GM23248 (cell line): Measurements from ENCODE around the gene CADPS. TPM values are rescaled to one million over a fixed set of nuclear protein-coding genes. Genes with fewer than 3 reads are reported as not detected.

Source experiments
- DNase-seq: peaks from one replicate; pipeline ENCODE4 v3.0.0-alpha.2; 2015
- H2AFZ ChIP-seq: fragments of 200-600 bp; sonication (generic); 2 replicates; pipeline ENCODE4 v1.6.1; 2016; ENCODE audit warnings: antibody characterized with exemption
- H3F3A ChIP-seq: fragments of 200-600 bp; sonication (generic); 2 replicates; pipeline ENCODE4 v1.6.1; 2016; ENCODE audit warnings: mild to moderate bottlenecking, antibody characterized with exemption, mixed run types; ENCODE audit not compliant: insufficient read depth
- H3K27ac ChIP-seq: fragments of 200-600 bp; sonication (generic); 2 replicates; pipeline ENCODE4 v1.5.1; 2016; ENCODE audit warnings: mild to moderate bottlenecking
- H3K27me3 ChIP-seq: fragments of 200-600 bp; sonication (generic); replicated peaks from 2 replicates; pipeline ENCODE4 v1.6.1; 2016; ENCODE audit warnings: mild to moderate bottlenecking; ENCODE audit not compliant: insufficient read depth
- H3K36me3 ChIP-seq: fragments of 200-600 bp; sonication (generic); 2 replicates; pipeline ENCODE4 v1.6.1; 2016; ENCODE audit warnings: low read depth, mild to moderate bottlenecking
- H3K4me1 ChIP-seq: fragments of 200-600 bp; sonication (generic); 2 replicates; pipeline ENCODE4 v1.6.1; 2016; ENCODE audit warnings: mild to moderate bottlenecking; ENCODE audit not compliant: insufficient read depth
- H3K4me2 ChIP-seq: fragments of 200-600 bp; sonication (generic); one replicate; pipeline ENCODE4 v1.6.1; 2016; ENCODE audit warnings: mild to moderate bottlenecking; ENCODE audit not compliant: unreplicated experiment
- H3K4me3 ChIP-seq: fragments of 200-600 bp; sonication (generic); 2 replicates; pipeline ENCODE4 v1.5.1; 2016; ENCODE audit warnings: mild to moderate bottlenecking
- H3K79me2 ChIP-seq: fragments of 200-600 bp; sonication (generic); 2 replicates; pipeline ENCODE4 v1.6.1; 2016; ENCODE audit warnings: mild to moderate bottlenecking; ENCODE audit not compliant: insufficient read depth
- H3K9ac ChIP-seq: fragments of 200-600 bp; sonication (generic); 2 replicates; pipeline ENCODE4 v1.6.1; 2016; ENCODE audit warnings: mild to moderate bottlenecking
- H3K9me2 ChIP-seq: fragments of 200-600 bp; sonication (generic); 2 replicates; pipeline ENCODE4 v1.6.1; 2016; ENCODE audit warnings: mixed run types, mild to moderate bottlenecking, moderate library complexity; ENCODE audit not compliant: insufficient read depth
- H3K9me3 ChIP-seq: fragments of 200-600 bp; sonication (generic); one replicate; pipeline ENCODE4 v1.6.1; 2017; ENCODE audit warnings: low read depth
- H4K20me1 ChIP-seq: fragments of 200-600 bp; sonication (generic); 2 replicates; pipeline ENCODE4 v1.6.0; 2016; ENCODE audit not compliant: insufficient read depth
- EZH2 ChIP-seq: fragments of 200-600 bp; sonication (generic); IDR thresholded peaks from 2 replicates; pipeline ENCODE4 v1.6.1; 2018; ENCODE audit warnings: antibody characterized with exemption, mild to moderate bottlenecking; ENCODE audit not compliant: insufficient read depth, poor library complexity, severe bottlenecking
- EZH2phosphoT487 ChIP-seq: fragments of 200-600 bp; sonication (generic); IDR thresholded peaks from 2 replicates; pipeline ENCODE4 v1.6.1; 2018; ENCODE audit warnings: antibody characterized with exemption, moderate library complexity, mild to moderate bottlenecking, low read depth; ENCODE audit not compliant: insufficient read depth
- WGBS, 2 experiments: methylation state at CpG; one replicate each; pipeline ENCODE4 v1.1.6; 2015 to 2017; ENCODE audit warnings: low lambda C conversion rate in 2 of 2, low coverage in 1 of 2; ENCODE audit errors: missing lambda C conversion rate in 2 of 2; 5-methylcytosine and 5-hydroxymethylcytosine counted together
- in situ Hi-C: fragments of 300-500 bp; cut with MboI; formaldehyde crosslinking; loops from 2 replicates; pipeline ENCODE4 v1.15.0; 2020
- polyA plus RNA-seq: library from polyadenylated mRNA; unstranded; fragments of >200 nt; fragmentation: Nextera tagmentation; extraction: Ambion mirVana; gene quantifications from 2 replicates; pipeline ENCODE4 v1.2.1, GENCODE V29; 2016
- total RNA-seq: library from RNA; depleted of rRNA; stranded (reverse); fragments of >200 nt; shearing (Covaris generic); gene quantifications from 2 replicates; pipeline ENCODE4 v1.2.3, GENCODE V29; 2014

CADPS gene
- total and polyA plus RNA-seq, 2 experiments from 2014 or later = 3.0 to 4.1 TPM

- no peak for DNase-seq
- Histone ChIP-seq H3K9ac (no peak overlapping the region), H3F3A (peaks cover 22% of the 10 kb centered on the region), H3K27me3 (no peaks in the 10 kb centered on the region), H3K4me2 (no peak overlapping the region), H3K9me3 (no peaks in the 10 kb centered on the region), H3K4me3 (no peak overlapping the region), H3K36me3 (no peaks in the 10 kb centered on the region), H3K4me1 (peaks cover 22% of the 10 kb centered on the region), H3K9me2 (no peaks in the 10 kb centered on the region), H3K27ac (no peak overlapping the region), H2AFZ (no peak overlapping the region), H4K20me1 (no peaks in the 10 kb centered on the region), H3K79me2 (no peaks in the 10 kb centered on the region)
- TF ChIP-seq EZH2phosphoT487 = no peak
- no peak for TF ChIP-seq EZH2
- 74 to 77% methylated on average over 8 of the region's 8 CpGs for WGBS, 2 experiments
- in situ Hi-C loops = loop anchor here (10.0 kb wide), 1 partner anchor 224 kb away; no protein-coding TSS in a partner anchor
Observed at GRCh38 chr3:62558549-62559112, 316.6 kb downstream of the CADPS start.

- no peaks in the 10 kb centered on the region for H4K20me1 ChIP-seq
- no peaks in the 10 kb centered on the region for H3K9me2 ChIP-seq
- in situ Hi-C loops = loop anchor here (10.0 kb wide), 1 partner anchor 223 kb away; no protein-coding TSS in a partner anchor
- H3F3A ChIP-seq = peaks cover 16% of the 10 kb centered on the region
- no peaks in the 10 kb centered on the region for H3K9me3 ChIP-seq
- H3K9ac ChIP-seq = no peak overlapping the region
- H3K4me1 ChIP-seq = peaks cover 18% of the 10 kb centered on the region
- no peak overlapping the region for H3K4me2 ChIP-seq
- no peaks in the 10 kb centered on the region for H3K36me3 ChIP-seq
- no peak overlapping the region for H3K27ac ChIP-seq
- H3K4me3 ChIP-seq = no peak overlapping the region
- H2AFZ ChIP-seq = no peak overlapping the region
- 86 to 95% methylated on average over 5 of the region's 5 CpGs for WGBS, 2 experiments
- no peak for TF ChIP-seq EZH2phosphoT487
- H3K27me3 ChIP-seq = no peaks in the 10 kb centered on the region
- no peak for DNase-seq
- H3K79me2 ChIP-seq = no peaks in the 10 kb centered on the region
Observed at GRCh38 chr3:62557983-62558382, 317.2 kb downstream of the CADPS start.

- H3K27ac ChIP-seq = no peak overlapping the region
- peaks cover 10% of the 10 kb centered on the region for H3F3A ChIP-seq
- no peaks in the 10 kb centered on the region for H3K27me3 ChIP-seq
- no peak overlapping the region for H3K4me2 ChIP-seq
- H3K9me2 ChIP-seq = no peaks in the 10 kb centered on the region
- no peaks in the 10 kb centered on the region for H3K9me3 ChIP-seq
- no peaks in the 10 kb centered on the region for H4K20me1 ChIP-seq
- in situ Hi-C loops = loop anchor here (10.0 kb wide), 1 partner anchor 223 kb away; no protein-coding TSS in a partner anchor
- no peak for DNase-seq
- no peak overlapping the region for H2AFZ ChIP-seq
- no peak overlapping the region for H3K4me3 ChIP-seq
- no peaks in the 10 kb centered on the region for H3K36me3 ChIP-seq
- H3K9ac ChIP-seq = no peak overlapping the region
- H3K79me2 ChIP-seq = no peaks in the 10 kb centered on the region
- TF ChIP-seq EZH2phosphoT487 (no peak), EZH2 (no peak)
- H3K4me1 ChIP-seq = peaks cover 13% of the 10 kb centered on the region
- 59 to 77% methylated on average over 5 of the region's 5 CpGs for WGBS, 2 experiments
Observed at GRCh38 chr3:62557450-62557849, 317.8 kb downstream of the CADPS start.

- peaks cover 1% of the 10 kb centered on the region for H3K4me1 ChIP-seq
- H3K4me3 ChIP-seq = no peak overlapping the region
- H3K9me2 ChIP-seq = no peaks in the 10 kb centered on the region
- in situ Hi-C loops = loop anchor here (10.0 kb wide), 1 partner anchor 221 kb away; no protein-coding TSS in a partner anchor
- no peaks in the 10 kb centered on the region for H3K27me3 ChIP-seq
- WGBS, 2 experiments = 79 to 84% methylated on average over 10 of the region's 10 CpGs
- H3K36me3 ChIP-seq = no peaks in the 10 kb centered on the region
- TF ChIP-seq EZH2 (no peak), EZH2phosphoT487 (no peak)
- no peaks in the 10 kb centered on the region for H3K79me2 ChIP-seq
- H3F3A ChIP-seq = no peaks in the 10 kb centered on the region
- H3K4me2 ChIP-seq = no peak overlapping the region
- no peaks in the 10 kb centered on the region for H4K20me1 ChIP-seq
- no peak for DNase-seq
- no peak overlapping the region for H3K27ac ChIP-seq
- no peak overlapping the region for H2AFZ ChIP-seq
- H3K9me3 ChIP-seq = no peaks in the 10 kb centered on the region
- no peak overlapping the region for H3K9ac ChIP-seq
Observed at GRCh38 chr3:62556121-62556815, 318.9 kb downstream of the CADPS start.
